Activated naive CD8-positive, alpha-beta T cell treated with anti-CD3 and anti-CD28 coated beads, Interleukin-2, amount 10 ng/mL, durations not matched to agents 7 days and 5 days (primary cell): ENCODE measurements around the gene SDCCAG8. TPM values are rescaled to one million over a fixed set of nuclear protein-coding genes. Genes with fewer than 3 reads are reported as not detected.
"Not testable (repeated sequence)": the region's sequence is repeated elsewhere in the genome, so short reads cannot be mapped to it uniquely, and the experiment has no call there.

Experiments used
- ATAC-seq: fragments of 150-1000 bp; cut with Tn5 transposase; one replicate; pipeline ENCODE4 v1.10.0; 2021; ENCODE audit warnings: low read depth, moderate library complexity
- POLR2A ChIA-PET: fragments of 350-600 bp; sonication (Branson Sonifier 250); formaldehyde crosslinking; loops from one replicate; lab custom pipeline; 2021; ENCODE audit warnings: antibody characterized with exemption; lab: Charles Lee
- DNase-seq: peaks from one replicate; pipeline ENCODE4 v3.0.0; 2021
- H3K27ac Mint-ChIP-seq: one replicate; pipeline ENCODE4 v1.8.0; 2022; ENCODE audit warnings: mild to moderate bottlenecking, mixed read lengths
- H3K27me3 Mint-ChIP-seq: one replicate; pipeline ENCODE4 v1.8.0; 2022; ENCODE audit warnings: mild to moderate bottlenecking, moderate library complexity, mixed read lengths
- H3K36me3 Mint-ChIP-seq: one replicate; pipeline ENCODE4 v1.8.0; 2021; ENCODE audit warnings: mild to moderate bottlenecking, mixed read lengths
- H3K4me1 Mint-ChIP-seq: one replicate; pipeline ENCODE4 v1.8.0; 2021; ENCODE audit warnings: mixed read lengths
- H3K4me3 Mint-ChIP-seq: one replicate; pipeline ENCODE4 v1.8.0; 2022; ENCODE audit warnings: mild to moderate bottlenecking, moderate library complexity, mixed read lengths
- H3K9me3 Mint-ChIP-seq: one replicate; pipeline ENCODE4 v1.8.0; 2021; ENCODE audit warnings: mixed read lengths
- total RNA-seq, 2 experiments: library from RNA; stranded (reverse); gene quantifications; one replicate each; pipeline ENCODE4 v1.2.3, GENCODE V29; 2021

Gene SDCCAG8
- total RNA-seq, 2 experiments from 2014 or later = 27.3 to 32.7 TPM

DNA sequence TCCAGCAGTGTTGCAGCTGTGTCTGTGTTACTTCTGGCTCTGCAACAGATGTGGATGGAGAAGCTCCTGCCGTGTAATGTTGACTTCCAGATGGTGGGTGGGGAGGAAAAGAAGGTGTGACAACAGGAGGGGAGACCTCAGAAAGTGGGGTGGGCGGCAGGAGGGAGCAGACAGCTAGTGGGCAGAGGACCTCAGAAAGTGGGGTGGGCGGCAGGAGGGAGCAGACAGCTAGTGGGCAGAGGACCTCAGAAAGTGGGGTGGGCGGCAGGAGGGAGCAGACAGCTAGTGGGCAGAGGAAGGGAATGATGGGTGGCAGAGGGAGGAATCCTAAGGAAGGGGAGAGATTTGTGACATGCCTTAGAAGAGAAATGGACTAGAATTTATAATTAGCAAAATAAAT, 83.0 kb downstream of the SDCCAG8 start:
- H3K4me1 Mint-ChIP-seq, H3K9me3 Mint-ChIP-seq, DNase-seq, H3K27me3 Mint-ChIP-seq, H3K4me3 Mint-ChIP-seq, ATAC-seq, H3K27ac Mint-ChIP-seq, POLR2A ChIA-PET: not testable (repeated sequence)
- peaks cover 24% of the 10 kb centered on the region for H3K36me3 Mint-ChIP-seq

DNA sequence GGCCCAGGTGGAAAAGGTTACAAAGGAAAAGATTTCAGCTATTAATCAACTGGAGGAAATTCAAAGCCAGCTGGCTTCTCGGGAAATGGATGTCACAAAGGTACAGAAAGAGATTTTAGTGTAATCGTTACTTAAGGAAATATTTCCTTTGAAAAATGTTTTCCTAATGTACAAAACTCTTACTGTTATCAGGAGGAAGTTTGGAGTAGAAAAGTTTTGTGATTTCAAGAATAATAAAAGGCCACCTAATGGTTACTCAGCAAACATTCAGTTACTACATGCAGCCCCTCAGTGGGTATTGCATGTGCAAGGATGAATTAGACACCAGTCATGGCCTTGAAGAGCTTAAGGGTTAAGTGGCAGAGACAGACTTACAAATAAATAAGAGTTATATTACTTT, 85.2 kb downstream of the SDCCAG8 start:
- H3K27ac Mint-ChIP-seq = no peak overlapping the region
- H3K4me1 Mint-ChIP-seq = peaks cover 1% of the 10 kb centered on the region
- peaks cover 7% of the 10 kb centered on the region for H3K36me3 Mint-ChIP-seq
- no peaks in the 10 kb centered on the region for H3K9me3 Mint-ChIP-seq
- DNase-seq (no peak), ATAC-seq (no peak)
- POLR2A ChIA-PET = no interaction called here
- no peaks in the 10 kb centered on the region for H3K27me3 Mint-ChIP-seq
- H3K4me3 Mint-ChIP-seq = no peak overlapping the region

DNA sequence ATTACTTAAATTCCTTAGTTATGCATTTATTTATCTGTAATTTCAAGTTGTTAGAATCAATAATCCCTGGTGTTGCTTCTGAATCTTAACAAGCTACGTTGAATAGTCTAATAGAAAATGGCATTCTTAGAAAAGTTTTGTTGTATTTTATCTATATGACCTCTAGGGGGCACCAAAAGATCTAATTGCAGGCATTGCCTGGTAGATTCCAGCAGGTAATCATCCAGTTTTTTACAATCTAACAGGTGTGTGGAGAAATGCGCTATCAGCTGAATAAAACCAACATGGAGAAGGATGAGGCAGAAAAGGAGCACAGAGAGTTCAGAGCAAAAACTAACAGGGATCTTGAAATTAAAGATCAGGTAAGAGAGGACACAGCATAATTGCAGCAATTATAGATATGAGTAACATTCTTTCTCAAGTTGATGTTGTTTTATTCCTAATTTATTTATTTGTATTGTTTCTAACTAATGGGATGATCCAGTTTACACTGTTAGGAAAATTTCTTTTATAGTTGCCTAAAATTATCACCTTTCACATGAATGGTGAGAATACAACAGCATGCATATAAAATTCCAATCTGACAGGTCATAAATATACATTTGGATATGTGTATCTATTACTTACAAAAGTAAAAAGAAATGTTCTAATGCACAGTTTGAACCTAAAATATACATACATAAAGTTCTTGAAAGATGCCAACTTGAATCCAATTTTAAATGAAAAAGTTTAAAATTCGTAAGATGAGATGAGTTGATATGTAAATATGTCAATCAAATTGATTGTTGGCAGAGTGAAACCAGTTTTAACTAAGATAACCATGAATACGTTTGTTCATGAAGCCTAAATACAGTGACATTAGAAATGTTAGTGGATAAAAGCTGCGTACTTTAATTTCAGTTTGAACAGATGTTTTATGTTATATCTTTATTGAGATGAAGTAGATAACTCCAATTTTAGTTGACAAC, 88.4 kb downstream of the SDCCAG8 start:
- no peak overlapping the region for H3K27ac Mint-ChIP-seq
- H3K4me1 Mint-ChIP-seq = peaks cover 3% of the 10 kb centered on the region
- H3K9me3 Mint-ChIP-seq = no peaks in the 10 kb centered on the region
- DNase-seq (no peak), ATAC-seq (no peak)
- H3K27me3 Mint-ChIP-seq = no peaks in the 10 kb centered on the region
- POLR2A ChIA-PET = interaction anchor here (0.5 kb wide), 1 partner anchor 164 kb away, joined by 3 read pairs; no protein-coding TSS in a partner anchor
- H3K4me3 Mint-ChIP-seq = no peak overlapping the region
- peaks cover 4% of the 10 kb centered on the region for H3K36me3 Mint-ChIP-seq

DNA sequence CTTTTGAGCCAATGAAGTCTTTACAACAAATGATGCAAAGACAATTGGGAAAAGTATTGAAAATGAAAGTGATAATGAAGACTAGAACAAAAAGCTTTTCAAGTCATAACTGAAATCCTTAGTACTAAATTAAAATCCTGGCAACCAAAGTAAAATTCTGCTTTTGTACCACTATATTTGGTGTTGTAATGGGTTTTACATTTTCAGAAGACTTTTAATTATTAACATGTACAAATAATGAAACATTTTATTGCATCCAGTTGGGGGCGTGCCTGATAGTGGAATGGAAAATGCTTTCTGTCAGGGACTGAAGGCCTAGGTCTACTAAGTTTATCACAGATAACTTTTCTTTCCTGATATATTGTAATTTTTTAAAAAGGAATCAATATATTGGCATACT, 89.4 kb downstream of the SDCCAG8 start:
- ATAC-seq (no peak), DNase-seq (no peak)
- no peak overlapping the region for H3K4me3 Mint-ChIP-seq
- no peak overlapping the region for H3K27ac Mint-ChIP-seq
- H3K9me3 Mint-ChIP-seq = no peaks in the 10 kb centered on the region
- H3K4me1 Mint-ChIP-seq = peaks cover 4% of the 10 kb centered on the region
- no peaks in the 10 kb centered on the region for H3K27me3 Mint-ChIP-seq
- H3K36me3 Mint-ChIP-seq = peaks cover 7% of the 10 kb centered on the region
- POLR2A ChIA-PET = interaction anchor here (0.5 kb wide), 1 partner anchor 164 kb away, joined by 3 read pairs; no protein-coding TSS in a partner anchor

DNA sequence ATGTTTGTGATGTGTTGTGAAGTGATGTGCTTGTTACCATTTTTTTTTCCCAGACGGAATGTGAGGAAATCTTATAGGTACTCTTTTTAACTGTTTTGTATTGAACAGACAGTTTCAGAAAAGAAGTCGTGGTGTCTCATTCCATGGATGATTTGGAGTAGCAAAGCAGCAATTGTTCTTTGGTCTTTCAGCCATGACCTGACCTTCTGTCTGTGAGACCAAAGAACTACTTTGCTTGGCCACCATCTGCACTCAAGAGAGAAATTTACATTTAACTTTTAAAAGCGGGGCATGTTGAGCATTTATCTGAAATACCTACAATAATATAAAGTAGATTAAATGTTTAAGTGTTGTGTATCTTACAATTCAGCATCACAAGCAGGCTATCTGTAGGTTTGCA, 90.2 kb downstream of the SDCCAG8 start:
- ATAC-seq = no peak
- no peak overlapping the region for H3K27ac Mint-ChIP-seq
- H3K36me3 Mint-ChIP-seq = peaks cover 7% of the 10 kb centered on the region
- H3K4me3 Mint-ChIP-seq = no peak overlapping the region
- POLR2A ChIA-PET = no interaction called here
- peaks cover 4% of the 10 kb centered on the region for H3K4me1 Mint-ChIP-seq
- DNase-seq = no peak
- H3K27me3 Mint-ChIP-seq = no peaks in the 10 kb centered on the region
- no peaks in the 10 kb centered on the region for H3K9me3 Mint-ChIP-seq

DNA sequence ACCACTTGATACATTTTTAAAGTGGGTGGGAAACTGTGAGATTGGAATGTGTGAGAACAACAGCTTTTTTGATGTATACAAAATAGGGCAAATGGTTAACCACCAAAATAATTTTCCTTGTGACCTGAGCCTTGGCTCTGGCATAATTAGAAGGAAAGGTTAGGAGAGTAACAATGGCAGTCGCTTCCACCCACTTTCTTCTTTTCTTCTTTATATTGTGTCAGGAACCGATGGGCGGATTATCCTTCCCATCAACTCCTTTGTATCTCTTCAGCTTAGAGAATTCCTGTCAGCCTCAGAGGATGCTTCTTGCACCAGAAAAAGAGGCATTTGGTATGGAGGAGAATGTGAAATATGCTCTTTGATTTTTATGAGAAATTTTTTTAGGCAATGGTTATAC, 90.6 kb downstream of the SDCCAG8 start:
- POLR2A ChIA-PET = no interaction called here
- H3K27ac Mint-ChIP-seq = no peak overlapping the region

DNA sequence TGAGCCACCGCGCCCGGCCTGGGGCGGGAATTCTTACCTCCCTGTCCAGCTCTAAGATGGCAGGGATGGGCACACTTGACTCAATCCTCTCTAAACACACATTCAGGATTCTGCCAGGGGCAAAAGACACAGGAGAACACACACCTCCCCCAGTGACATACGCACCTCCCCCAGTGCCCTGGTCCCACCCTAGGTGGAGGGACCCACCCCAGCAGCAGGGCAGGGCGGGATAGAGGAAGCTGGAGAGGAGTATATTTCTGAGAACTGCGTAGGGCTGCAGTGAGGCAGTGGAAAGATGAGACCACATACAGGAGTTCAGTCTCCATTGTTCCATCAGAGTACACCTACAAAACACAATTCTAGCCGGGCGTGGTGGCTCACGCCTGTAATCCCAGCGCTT, 92.5 kb downstream of the SDCCAG8 start:
- ATAC-seq = no peak
- H3K27me3 Mint-ChIP-seq = no peaks in the 10 kb centered on the region
- no peak overlapping the region for H3K27ac Mint-ChIP-seq
- POLR2A ChIA-PET = no interaction called here
- H3K9me3 Mint-ChIP-seq = no peaks in the 10 kb centered on the region
- H3K36me3 Mint-ChIP-seq = peaks cover 10% of the 10 kb centered on the region
- peaks cover 4% of the 10 kb centered on the region for H3K4me1 Mint-ChIP-seq
- no peak for DNase-seq
- no peak overlapping the region for H3K4me3 Mint-ChIP-seq

More for the DNA sequence above, 90.6 kb downstream of the SDCCAG8 start:
- no peak for DNase-seq
- H3K36me3 Mint-ChIP-seq = peaks cover 7% of the 10 kb centered on the region
- no peaks in the 10 kb centered on the region for H3K27me3 Mint-ChIP-seq
- peaks cover 4% of the 10 kb centered on the region for H3K4me1 Mint-ChIP-seq
- ATAC-seq = no peak
- H3K9me3 Mint-ChIP-seq = no peaks in the 10 kb centered on the region
- no peak overlapping the region for H3K4me3 Mint-ChIP-seq

DNA sequence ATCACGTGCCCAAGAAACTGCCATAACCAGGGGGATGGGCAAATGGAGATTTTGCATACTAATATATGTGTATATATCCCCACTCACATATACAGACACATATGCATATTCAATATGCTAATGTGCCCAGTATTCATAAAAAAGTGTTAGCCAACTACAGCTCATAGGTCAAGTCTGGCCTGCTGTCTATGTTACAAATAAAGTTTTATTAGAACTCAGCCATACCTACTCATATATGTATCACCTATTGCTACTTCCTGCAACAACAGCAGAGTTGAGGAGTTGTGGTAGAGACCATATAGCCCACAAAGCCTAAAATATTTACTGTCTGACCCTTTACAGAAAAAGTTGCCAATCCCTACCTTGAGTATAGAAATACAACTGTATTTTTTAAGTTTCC, 93.3 kb downstream of the SDCCAG8 start:
- peaks cover 3% of the 10 kb centered on the region for H3K4me1 Mint-ChIP-seq

DNA sequence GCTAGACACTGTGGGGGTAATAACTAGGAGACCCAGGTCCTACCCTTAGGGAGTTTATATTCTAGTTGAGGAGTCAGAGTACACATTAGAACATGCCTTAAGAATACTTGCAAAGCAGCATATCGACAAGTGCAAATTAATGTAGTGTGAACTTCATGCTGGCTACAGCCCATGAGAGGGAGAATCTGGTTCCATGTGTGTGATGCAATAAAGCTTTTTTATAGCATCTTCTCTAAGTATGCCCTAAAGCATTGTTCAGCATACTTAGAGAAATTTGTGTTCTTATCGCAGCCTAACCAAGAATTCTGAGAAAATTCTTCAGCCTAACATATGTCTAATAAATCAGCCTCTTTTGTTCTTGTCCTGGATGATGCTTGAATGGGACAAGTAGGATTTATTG, 95.5 kb downstream of the SDCCAG8 start:
- DNase-seq = no peak
- POLR2A ChIA-PET = no interaction called here
- Mint-ChIP-seq H3K27me3 (no peaks in the 10 kb centered on the region), H3K27ac (no peak overlapping the region), H3K9me3 (no peaks in the 10 kb centered on the region), H3K4me1 (peaks cover 13% of the 10 kb centered on the region), H3K4me3 (no peak overlapping the region), H3K36me3 (peaks cover 12% of the 10 kb centered on the region)
- no peak for ATAC-seq

More for the DNA sequence above, 93.3 kb downstream of the SDCCAG8 start:
- POLR2A ChIA-PET = no interaction called here
- H3K36me3 Mint-ChIP-seq = peaks cover 10% of the 10 kb centered on the region
- H3K9me3 Mint-ChIP-seq = no peaks in the 10 kb centered on the region
- H3K27ac Mint-ChIP-seq = no peak overlapping the region
- no peak for DNase-seq
- no peak for ATAC-seq
- no peaks in the 10 kb centered on the region for H3K27me3 Mint-ChIP-seq
- H3K4me3 Mint-ChIP-seq = no peak overlapping the region

DNA sequence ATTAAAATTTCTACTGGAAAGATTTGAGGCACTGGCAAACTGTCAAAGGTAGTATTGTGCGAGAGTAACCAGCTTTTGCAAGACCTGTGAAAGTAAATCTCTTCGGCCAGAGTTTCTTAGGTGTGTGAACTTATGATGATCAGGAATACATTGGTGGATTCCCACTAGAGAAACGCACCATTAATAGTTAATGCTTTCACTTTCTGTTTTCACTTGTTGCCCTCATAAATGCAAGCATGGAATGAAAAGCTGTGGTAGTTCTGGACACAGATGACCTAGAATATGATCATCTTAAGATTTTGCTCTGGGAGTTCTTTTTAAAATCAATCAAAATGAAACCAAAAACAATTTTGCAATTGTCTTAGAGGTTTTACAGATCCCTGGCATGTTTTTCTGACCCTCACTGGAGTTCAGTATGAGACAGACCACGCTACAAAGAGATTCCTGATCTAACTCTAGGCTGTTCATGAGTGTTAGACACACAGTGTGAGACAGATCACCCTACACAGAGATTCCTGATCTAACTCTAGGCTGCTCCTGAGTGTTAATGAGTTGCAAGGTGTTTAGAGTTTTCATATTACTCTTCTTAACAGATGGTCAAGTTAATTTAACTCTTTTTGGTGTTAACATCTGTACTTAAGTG, 98.8 kb downstream of the SDCCAG8 start:
- peak overlapping the region; percentile 73 for H3K27ac Mint-ChIP-seq
- H3K4me3 Mint-ChIP-seq = peak overlapping the region; percentile 59

DNA sequence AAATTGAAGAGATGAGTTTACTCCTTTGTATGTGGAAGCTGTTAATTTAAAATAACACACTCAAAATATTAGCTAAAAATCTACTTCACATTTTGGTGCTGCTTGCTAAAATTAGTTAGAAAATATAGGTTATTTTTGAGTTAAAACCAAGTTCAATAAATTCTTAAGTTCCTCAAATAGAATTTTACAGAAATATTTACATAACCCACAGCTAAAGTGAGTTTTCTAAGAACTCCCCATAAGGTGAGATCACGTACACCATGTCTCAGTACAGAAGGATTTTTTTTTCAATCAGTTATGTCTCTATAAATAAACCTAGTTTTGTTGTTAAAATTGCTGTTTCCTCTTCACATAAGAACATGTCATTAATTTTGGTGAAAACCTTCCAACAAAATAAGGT, 108.0 kb downstream of the SDCCAG8 start:
- Mint-ChIP-seq H3K9me3 (no peaks in the 10 kb centered on the region), H3K4me3 (no peak overlapping the region), H3K36me3 (peaks cover 12% of the 10 kb centered on the region), H3K27me3 (no peaks in the 10 kb centered on the region), H3K27ac (no peak overlapping the region), H3K4me1 (no peaks in the 10 kb centered on the region)
- ATAC-seq (no peak), DNase-seq (no peak)
- POLR2A ChIA-PET = no interaction called here

More for the DNA sequence above, 98.8 kb downstream of the SDCCAG8 start:
- POLR2A ChIA-PET = no interaction called here
- H3K4me1 Mint-ChIP-seq = peaks cover 10% of the 10 kb centered on the region
- ATAC-seq (peak; percentile 30), DNase-seq (no peak)
- H3K36me3 Mint-ChIP-seq = peaks cover 13% of the 10 kb centered on the region
- H3K9me3 Mint-ChIP-seq = no peaks in the 10 kb centered on the region
- no peaks in the 10 kb centered on the region for H3K27me3 Mint-ChIP-seq

DNA sequence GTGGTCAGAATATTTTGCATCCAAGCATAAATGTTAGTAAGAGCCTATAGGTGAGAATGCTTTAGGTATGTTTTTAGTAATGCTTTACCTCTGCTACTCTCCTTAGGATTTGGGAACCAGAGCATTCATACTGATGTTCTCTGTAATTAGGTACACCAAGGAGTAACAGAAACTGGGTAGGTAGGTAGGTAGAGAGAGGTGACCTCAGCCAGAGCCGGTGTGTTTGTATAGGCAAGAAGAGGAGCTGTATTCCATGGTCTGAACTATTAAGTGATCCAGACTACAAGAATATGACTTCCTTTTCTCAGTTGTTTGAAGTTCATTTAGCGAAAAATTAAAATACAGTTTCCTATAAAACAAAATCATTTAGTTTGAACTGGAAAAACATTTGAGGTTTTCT, 108.5 kb downstream of the SDCCAG8 start:
- ATAC-seq = no peak
- Mint-ChIP-seq H3K36me3 (peaks cover 14% of the 10 kb centered on the region), H3K27me3 (no peaks in the 10 kb centered on the region), H3K27ac (no peak overlapping the region), H3K9me3 (peaks cover under 1% of the 10 kb centered on the region), H3K4me1 (no peaks in the 10 kb centered on the region), H3K4me3 (no peak overlapping the region)
- POLR2A ChIA-PET = no interaction called here
- no peak for DNase-seq

DNA sequence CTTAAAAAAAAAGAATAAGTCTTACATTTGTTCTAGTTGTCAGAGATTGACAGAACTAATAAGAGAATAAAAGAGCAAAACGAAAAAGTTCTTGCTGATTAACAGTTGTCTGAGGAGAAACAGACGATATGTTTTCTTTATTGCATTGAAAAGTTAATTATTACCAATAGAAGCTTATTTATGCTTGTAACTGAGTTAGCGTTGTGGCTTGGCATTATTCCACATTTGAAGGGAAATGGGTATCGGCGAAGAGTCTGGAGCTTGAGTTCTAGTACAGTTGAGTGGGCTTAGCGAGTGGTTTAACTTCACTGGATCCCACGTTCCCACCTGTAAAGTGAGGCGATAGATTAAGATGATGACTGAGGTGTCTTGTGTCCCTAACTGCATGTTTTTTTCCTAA, 109.0 kb downstream of the SDCCAG8 start:
- POLR2A ChIA-PET = no interaction called here
- no peaks in the 10 kb centered on the region for H3K4me1 Mint-ChIP-seq

More for the DNA sequence above, 109.0 kb downstream of the SDCCAG8 start:
- Mint-ChIP-seq H3K9me3 (peaks cover 2% of the 10 kb centered on the region), H3K36me3 (peaks cover 16% of the 10 kb centered on the region), H3K4me3 (no peak overlapping the region), H3K27me3 (no peaks in the 10 kb centered on the region), H3K27ac (no peak overlapping the region)
- DNase-seq (no peak), ATAC-seq (no peak)
